ENCODE results near the gene C2CD4D. TPM values are rescaled to one million over a fixed set of nuclear protein-coding genes. Genes with fewer than 3 reads are reported as not detected.

C2CD4D gene
- total and polyA plus RNA-seq, 5 donors: 0.05 to 0.21 (median 0.14) TPM; not detected in 1

- ATAC-seq (no peak), DNase-seq (peak in 1 of 3 donors; percentile 42)
- H3K27me3 ChIP-seq (ENCODE audit: control insufficient read depth, insufficient read depth): no peaks in the 10 kb centered on the region
- H3K4me1 ChIP-seq (ENCODE audit: control insufficient read depth, insufficient read depth, low read length): no peaks in the 10 kb centered on the region
- H3K4me3 ChIP-seq (ENCODE audit: low read length): no peak overlapping the region
- H3K27ac ChIP-seq (ENCODE audit: low read length): no peak overlapping the region
- intact Hi-C loops (cut with DNase I): no loop called here
- H3K9me3 ChIP-seq (ENCODE audit: control insufficient read depth, low read length): no peaks in the 10 kb centered on the region
- 76% methylated on average over 8 of the region's 8 CpGs for WGBS
Observed at GRCh38 chr1:151823175-151823574, 16.4 kb downstream of the C2CD4D start.

GRCh38 chr1:151822404-151822803, 17.2 kb downstream of the C2CD4D start:
- intact Hi-C loops (cut with DNase I): no loop called here
- Histone ChIP-seq H3K27me3 (ENCODE audit: control insufficient read depth, insufficient read depth) (no peaks in the 10 kb centered on the region), H3K27ac (ENCODE audit: low read length) (no peak overlapping the region), H3K4me1 (ENCODE audit: control insufficient read depth, insufficient read depth, low read length) (no peaks in the 10 kb centered on the region), H3K4me3 (ENCODE audit: low read length) (no peak overlapping the region), H3K9me3 (ENCODE audit: control insufficient read depth, low read length) (no peaks in the 10 kb centered on the region)
- WGBS: 51% methylated on average over 7 of the region's 7 CpGs
- ATAC-seq (no peak), DNase-seq (peak in 1 of 3 donors; percentile 11)

GRCh38 chr1:151820940-151821339, 18.7 kb downstream of the C2CD4D start:
- ATAC-seq (no peak), DNase-seq (peak in 1 of 3 donors; percentile 51)
- Histone ChIP-seq H3K27me3 (ENCODE audit: control insufficient read depth, insufficient read depth) (no peaks in the 10 kb centered on the region), H3K4me3 (ENCODE audit: low read length) (no peak overlapping the region), H3K9me3 (ENCODE audit: control insufficient read depth, low read length) (no peaks in the 10 kb centered on the region), H3K27ac (ENCODE audit: low read length) (no peak overlapping the region), H3K4me1 (ENCODE audit: control insufficient read depth, insufficient read depth, low read length) (no peaks in the 10 kb centered on the region)
- 10% methylated on average over 2 of the region's 2 CpGs for WGBS
- intact Hi-C loops (cut with DNase I): no loop called here

GRCh38 chr1:151819976-151820623, 19.5 kb downstream of the C2CD4D start:
- intact Hi-C loops (cut with DNase I): no loop called here
- H3K9me3 ChIP-seq (ENCODE audit: control insufficient read depth, low read length): no peaks in the 10 kb centered on the region
- H3K4me1 ChIP-seq (ENCODE audit: control insufficient read depth, insufficient read depth, low read length): no peaks in the 10 kb centered on the region
- ATAC-seq: no peak
- H3K27ac ChIP-seq (ENCODE audit: low read length): no peak overlapping the region
- whole genome bisulfite sequencing: 77% methylated on average over 7 of the region's 7 CpGs
- peak in 1 of 3 donors; percentile 21 for DNase-seq
- no peaks in the 10 kb centered on the region for H3K27me3 ChIP-seq (ENCODE audit: control insufficient read depth, insufficient read depth)
- H3K4me3 ChIP-seq (ENCODE audit: low read length): no peak overlapping the region

- Histone ChIP-seq H3K4me1 (ENCODE audit: control insufficient read depth, insufficient read depth, low read length) (no peaks in the 10 kb centered on the region), H3K27me3 (ENCODE audit: control insufficient read depth, insufficient read depth) (no peaks in the 10 kb centered on the region), H3K9me3 (ENCODE audit: control insufficient read depth, low read length) (no peaks in the 10 kb centered on the region), H3K4me3 (ENCODE audit: low read length) (no peak overlapping the region), H3K27ac (ENCODE audit: low read length) (no peak overlapping the region)
- 89% methylated on average over 12 of the region's 12 CpGs for WGBS
- intact Hi-C loops (cut with DNase I): no loop called here
- DNase-seq (peak in 1 of 3 donors; percentile 21), ATAC-seq (no peak)
Observed at GRCh38 chr1:151819227-151819835, 20.3 kb downstream of the C2CD4D start.

- intact Hi-C loops (cut with DNase I): no loop called here
- H3K27me3 ChIP-seq (ENCODE audit: control insufficient read depth, insufficient read depth): no peaks in the 10 kb centered on the region
- no peak for DNase-seq
- WGBS: 49% methylated on average over 7 of the region's 7 CpGs
- no peak for ATAC-seq
- no peak overlapping the region for H3K4me3 ChIP-seq (ENCODE audit: low read length)
- H3K9me3 ChIP-seq (ENCODE audit: control insufficient read depth, low read length): no peaks in the 10 kb centered on the region
- H3K4me1 ChIP-seq (ENCODE audit: control insufficient read depth, insufficient read depth, low read length): no peaks in the 10 kb centered on the region
- H3K27ac ChIP-seq (ENCODE audit: low read length): no peak overlapping the region
Observed at GRCh38 chr1:151817353-151817730, 22.3 kb downstream of the C2CD4D start.

GRCh38 chr1:151816548-151817352, 22.9 kb downstream of the C2CD4D start:
- H3K27ac ChIP-seq (ENCODE audit: low read length): no peak overlapping the region
- H3K27me3 ChIP-seq (ENCODE audit: control insufficient read depth, insufficient read depth): no peaks in the 10 kb centered on the region
- ATAC-seq (no peak), DNase-seq (no peak)
- WGBS: 81% methylated on average over 26 of the region's 26 CpGs
- intact Hi-C loops (cut with DNase I): no loop called here
- no peaks in the 10 kb centered on the region for H3K4me1 ChIP-seq (ENCODE audit: control insufficient read depth, insufficient read depth, low read length)
- H3K9me3 ChIP-seq (ENCODE audit: control insufficient read depth, low read length): no peaks in the 10 kb centered on the region
- H3K4me3 ChIP-seq (ENCODE audit: low read length): no peak overlapping the region

- intact Hi-C loops (cut with DNase I): no loop called here
- Histone ChIP-seq H3K4me1 (ENCODE audit: control insufficient read depth, insufficient read depth, low read length) (no peaks in the 10 kb centered on the region), H3K27ac (ENCODE audit: low read length) (no peak overlapping the region), H3K9me3 (ENCODE audit: control insufficient read depth, low read length) (no peaks in the 10 kb centered on the region), H3K4me3 (ENCODE audit: low read length) (no peak overlapping the region), H3K27me3 (ENCODE audit: control insufficient read depth, insufficient read depth) (no peaks in the 10 kb centered on the region)
- 70% methylated on average over 12 of the region's 12 CpGs for WGBS
- ATAC-seq (no peak), DNase-seq (peak in 1 of 3 donors; percentile 70)
Observed at GRCh38 chr1:151815716-151816327, 23.8 kb downstream of the C2CD4D start.

- Histone ChIP-seq H3K27me3 (ENCODE audit: control insufficient read depth, insufficient read depth) (no peaks in the 10 kb centered on the region), H3K27ac (ENCODE audit: low read length) (no peak overlapping the region), H3K9me3 (ENCODE audit: control insufficient read depth, low read length) (no peaks in the 10 kb centered on the region), H3K4me1 (ENCODE audit: control insufficient read depth, insufficient read depth, low read length) (no peaks in the 10 kb centered on the region), H3K4me3 (ENCODE audit: low read length) (no peak overlapping the region)
- WGBS: 87% methylated on average over 8 of the region's 8 CpGs
- intact Hi-C loops (cut with DNase I): no loop called here
- DNase-seq (no peak), ATAC-seq (no peak)
Observed at GRCh38 chr1:151814971-151815545, 24.6 kb downstream of the C2CD4D start.

- intact Hi-C loops (cut with DNase I): no loop called here
- H3K27ac ChIP-seq (ENCODE audit: low read length): no peak overlapping the region
- ATAC-seq (no peak), DNase-seq (no peak)
- no peak overlapping the region for H3K4me3 ChIP-seq (ENCODE audit: low read length)
- H3K4me1 ChIP-seq (ENCODE audit: control insufficient read depth, insufficient read depth, low read length): no peaks in the 10 kb centered on the region
- WGBS: 76% methylated on average over 15 of the region's 15 CpGs
- no peaks in the 10 kb centered on the region for H3K9me3 ChIP-seq (ENCODE audit: control insufficient read depth, low read length)
- no peaks in the 10 kb centered on the region for H3K27me3 ChIP-seq (ENCODE audit: control insufficient read depth, insufficient read depth)
Observed at GRCh38 chr1:151814426-151814825, 25.2 kb downstream of the C2CD4D start.
